Mucosa of stomach (tissue), 1 donor: ENCODE results near the gene TRPC4AP.
A peak's percentile ranks its signal among the peaks of the same experiment; 100 is the strongest.
"Not testable (repeated sequence)": the region's sequence is repeated elsewhere in the genome, so short reads cannot be mapped to it uniquely, and the experiment has no call there.

Source experiments
- H3K27me3 ChIP-seq: one replicate; pipeline ENCODE4 v1.7.0; 2013; ENCODE audit warnings: mild to moderate bottlenecking, low read length; ENCODE audit not compliant: control insufficient read depth, insufficient read depth
- H3K36me3 ChIP-seq: one replicate; pipeline ENCODE4 v1.7.0; 2013; ENCODE audit warnings: low read length; ENCODE audit not compliant: control insufficient read depth, insufficient read depth
- H3K4me1 ChIP-seq: one replicate; pipeline ENCODE4 v1.7.0; 2013; ENCODE audit warnings: mild to moderate bottlenecking, low read length; ENCODE audit not compliant: control insufficient read depth, insufficient read depth
- H3K4me3 ChIP-seq: one replicate; pipeline ENCODE4 v1.7.0; 2013; ENCODE audit warnings: low read length
- H3K9ac ChIP-seq: one replicate; pipeline ENCODE4 v1.7.0; 2013; ENCODE audit warnings: mild to moderate bottlenecking, low read length, moderate library complexity
- H3K9me3 ChIP-seq: one replicate; pipeline ENCODE4 v1.7.0; 2013; ENCODE audit warnings: mild to moderate bottlenecking, low read length, moderate library complexity; ENCODE audit not compliant: control insufficient read depth
- donor health status: Pancreatic carcinoma.

TRPC4AP gene

DNA sequence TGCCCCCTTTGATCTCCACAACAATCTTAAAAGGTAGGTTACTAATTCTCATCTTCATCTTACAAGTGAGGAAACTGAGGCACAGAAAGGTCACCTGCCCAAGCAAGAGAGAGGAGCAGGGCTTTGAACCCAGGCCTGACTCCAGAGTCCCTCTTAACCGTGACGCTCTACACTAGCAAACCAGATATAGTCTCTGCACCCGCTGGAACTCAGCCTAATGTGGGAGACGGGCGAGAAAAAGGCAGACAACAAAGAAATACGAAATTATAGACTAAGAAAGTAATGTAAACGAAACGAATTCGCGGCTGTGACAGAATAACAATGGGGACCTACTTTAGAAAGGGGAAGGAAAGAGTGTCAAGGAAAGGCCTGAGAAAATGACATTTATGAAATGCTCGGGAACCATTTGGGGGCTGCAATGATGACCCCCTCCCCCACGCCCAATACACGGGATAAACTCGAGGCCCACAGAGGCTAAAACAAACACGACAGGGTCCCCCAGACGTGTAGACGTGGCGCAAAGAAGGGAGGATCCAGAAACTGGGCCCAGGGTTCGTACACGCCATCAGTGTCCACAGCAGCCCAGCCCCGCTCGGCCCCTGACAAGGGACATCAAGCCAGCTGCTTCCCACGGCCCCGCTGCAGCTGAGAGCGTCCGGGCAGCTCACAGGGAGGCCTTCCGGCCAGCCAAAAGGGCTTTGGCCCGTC lies 637 bp downstream of the TRPC4AP start:
- no peaks in the 10 kb centered on the region for H3K36me3 ChIP-seq
- peaks cover 19% of the 10 kb centered on the region for H3K4me1 ChIP-seq
- no peaks in the 10 kb centered on the region for H3K9me3 ChIP-seq
- peak overlapping the region; percentile 60 for H3K4me3 ChIP-seq
- H3K27me3 ChIP-seq: no peaks in the 10 kb centered on the region
- H3K9ac ChIP-seq: peak overlapping the region; percentile 76

DNA sequence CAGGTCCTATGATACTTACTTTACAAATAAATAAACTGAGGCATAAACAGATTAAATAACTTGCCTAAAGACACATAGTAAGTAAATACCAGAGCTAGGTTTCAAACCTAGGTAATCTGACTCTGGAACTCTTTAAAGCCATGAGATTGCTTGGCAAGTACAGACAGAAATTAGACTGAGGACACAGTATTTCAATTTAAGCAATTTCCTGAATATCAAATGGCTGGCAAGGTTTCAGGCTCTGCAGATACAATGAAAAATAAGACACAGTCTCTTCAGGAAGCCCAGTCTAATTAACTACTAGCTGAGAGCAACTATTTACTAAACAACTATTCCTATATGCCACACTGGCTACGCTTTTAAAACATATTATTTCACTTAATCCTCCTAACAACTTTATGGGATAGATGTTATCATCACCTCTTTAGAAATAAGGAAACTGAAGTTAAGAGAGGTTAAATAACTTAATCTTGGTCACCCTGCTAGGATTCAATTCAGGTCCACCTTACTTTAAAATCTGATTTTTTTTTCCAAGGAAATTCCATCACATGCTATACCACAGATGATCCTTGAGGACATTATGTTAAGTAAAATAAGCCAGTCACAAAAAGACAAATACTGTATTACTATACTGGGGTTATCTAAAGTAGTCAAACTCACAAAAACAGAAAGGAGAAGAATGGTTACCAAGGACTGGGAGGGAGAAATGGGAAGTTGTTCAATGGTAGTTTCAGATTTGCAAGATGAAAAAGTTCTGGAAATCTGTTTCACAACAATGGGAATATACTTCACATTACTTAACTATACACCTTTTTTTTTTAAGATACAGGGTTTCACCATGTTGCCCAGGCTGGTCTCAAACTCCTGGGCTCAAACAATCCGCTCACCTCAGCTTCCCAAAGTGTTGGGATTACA lies 4.1 kb downstream of the TRPC4AP start:
- no peak overlapping the region for H3K4me3 ChIP-seq
- H3K36me3 ChIP-seq: no peaks in the 10 kb centered on the region
- H3K9me3 ChIP-seq: no peaks in the 10 kb centered on the region
- H3K4me1 ChIP-seq: peaks cover 30% of the 10 kb centered on the region
- H3K9ac ChIP-seq: no peak overlapping the region
- H3K27me3 ChIP-seq: no peaks in the 10 kb centered on the region

DNA sequence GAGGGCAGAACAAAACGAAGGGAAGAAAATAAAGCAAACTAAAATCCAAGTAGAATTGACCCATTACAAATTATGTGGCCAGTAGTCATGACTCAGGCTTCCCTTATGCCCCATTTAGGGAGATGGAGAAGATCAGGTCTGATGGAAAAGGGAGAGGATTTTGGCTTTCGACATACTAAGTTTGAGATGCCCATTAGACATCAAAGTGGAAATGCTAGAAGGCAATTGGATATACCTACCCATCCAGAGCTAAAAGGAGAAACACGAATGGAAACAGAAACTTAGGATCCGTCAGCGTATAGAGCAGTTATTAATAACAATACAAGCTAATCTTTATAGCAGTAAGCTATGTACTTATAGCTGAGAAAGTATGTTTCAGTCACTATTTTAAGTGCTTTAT lies 4.8 kb downstream of the TRPC4AP start:
- Histone ChIP-seq H3K9ac (no peak overlapping the region), H3K4me1 (peaks cover 25% of the 10 kb centered on the region), H3K27me3 (no peaks in the 10 kb centered on the region), H3K36me3 (no peaks in the 10 kb centered on the region), H3K9me3 (no peaks in the 10 kb centered on the region), H3K4me3 (no peak overlapping the region)

DNA sequence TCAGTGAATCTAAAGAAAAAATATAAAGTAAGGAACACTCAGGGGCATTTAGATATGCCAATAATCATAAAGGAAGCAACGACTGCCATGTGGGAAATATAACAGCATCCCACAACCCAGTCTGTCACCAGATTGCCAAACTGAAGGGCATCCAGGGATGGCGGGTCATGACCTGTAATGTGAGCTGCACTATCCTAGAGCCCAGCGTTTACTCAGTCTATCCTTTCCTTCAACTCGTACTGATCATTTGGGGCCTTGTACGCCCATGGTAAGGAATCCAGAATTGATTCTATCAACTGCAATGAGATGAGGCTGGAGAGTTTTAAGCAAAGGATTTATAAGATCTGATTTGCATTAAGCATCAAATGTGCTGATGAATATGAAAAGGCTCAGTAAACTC lies 5.3 kb downstream of the TRPC4AP start:
- no peaks in the 10 kb centered on the region for H3K9me3 ChIP-seq
- H3K9ac ChIP-seq: no peak overlapping the region
- H3K27me3 ChIP-seq: no peaks in the 10 kb centered on the region
- no peak overlapping the region for H3K4me3 ChIP-seq
- no peaks in the 10 kb centered on the region for H3K36me3 ChIP-seq
- peaks cover 25% of the 10 kb centered on the region for H3K4me1 ChIP-seq

GRCh38 chr20:35085477-35086225 lies 7.0 kb downstream of the TRPC4AP start:
- Histone ChIP-seq H3K4me1 (peaks cover 13% of the 10 kb centered on the region), H3K27me3 (no peaks in the 10 kb centered on the region)

GRCh38 chr20:35084998-35085397 lies 7.6 kb downstream of the TRPC4AP start:
- Histone ChIP-seq H3K4me1 (peaks cover 11% of the 10 kb centered on the region), H3K4me3 (no peak overlapping the region), H3K9me3 (no peaks in the 10 kb centered on the region), H3K27me3 (no peaks in the 10 kb centered on the region), H3K36me3 (no peaks in the 10 kb centered on the region), H3K9ac (no peak overlapping the region)

More at GRCh38 chr20:35085477-35086225, 7.0 kb downstream of the TRPC4AP start:
- Histone ChIP-seq H3K4me3 (no peak overlapping the region), H3K36me3 (no peaks in the 10 kb centered on the region), H3K9ac (no peak overlapping the region), H3K9me3 (no peaks in the 10 kb centered on the region)

- H3K27me3 ChIP-seq, H3K4me1 ChIP-seq, H3K9me3 ChIP-seq, H3K4me3 ChIP-seq, H3K36me3 ChIP-seq, H3K9ac ChIP-seq: not testable (repeated sequence)
Measured at GRCh38 chr20:35080348-35080642, 12.3 kb downstream of the TRPC4AP start.

- Histone ChIP-seq H3K4me1 (no peaks in the 10 kb centered on the region), H3K36me3 (peaks cover 6% of the 10 kb centered on the region), H3K4me3 (no peak overlapping the region), H3K27me3 (no peaks in the 10 kb centered on the region), H3K9ac (no peak overlapping the region), H3K9me3 (no peaks in the 10 kb centered on the region)
Measured at GRCh38 chr20:35079472-35080347, 12.9 kb downstream of the TRPC4AP start.

GRCh38 chr20:35077872-35078271 lies 14.7 kb downstream of the TRPC4AP start:
- Histone ChIP-seq H3K27me3 (no peaks in the 10 kb centered on the region), H3K4me3 (no peak overlapping the region), H3K9ac (no peak overlapping the region), H3K36me3 (peaks cover 6% of the 10 kb centered on the region), H3K9me3 (no peaks in the 10 kb centered on the region), H3K4me1 (no peaks in the 10 kb centered on the region)

GRCh38 chr20:35077341-35077740 lies 15.3 kb downstream of the TRPC4AP start:
- Histone ChIP-seq H3K9ac (no peak overlapping the region), H3K4me1 (no peaks in the 10 kb centered on the region), H3K9me3 (no peaks in the 10 kb centered on the region), H3K36me3 (peaks cover 6% of the 10 kb centered on the region), H3K4me3 (no peak overlapping the region), H3K27me3 (no peaks in the 10 kb centered on the region)

GRCh38 chr20:35071436-35072153 lies 21.0 kb downstream of the TRPC4AP start:
- not testable (repeated sequence) for H3K9me3 ChIP-seq, H3K4me3 ChIP-seq

More at GRCh38 chr20:35071436-35072153, 21.0 kb downstream of the TRPC4AP start:
- H3K4me1 ChIP-seq, H3K36me3 ChIP-seq, H3K9ac ChIP-seq, H3K27me3 ChIP-seq: not testable (repeated sequence)
